H54 (cell line): ENCODE measurements around the gene HYDIN.

Source experiments
- DNase-seq: peaks from one replicate; pipeline ENCODE4 v3.0.0; 2011; ENCODE audit warnings: low spot score, mixed read lengths; ENCODE audit not compliant: insufficient read length
- FAIRE-seq: peaks from 3 replicates; lab custom pipeline; 2011; peaks lifted over from hg19 to GRCh38; lab: Jason Lieb, UNC
- POLR2A ChIP-seq: IDR thresholded peaks from 2 replicates; pipeline ENCODE4 v1.6.1; 2011; ENCODE audit warnings: low read depth, mild to moderate bottlenecking, low read length

HYDIN gene

GRCh38 chr16:70764632-70765031 lies 465.9 kb downstream of the HYDIN start:
- TF ChIP-seq POLR2A: no peak

GRCh38 chr16:70760221-70760620 lies 470.3 kb downstream of the HYDIN start:
- TF ChIP-seq POLR2A: no peak
- DNase-seq: no peak
- FAIRE-seq: no peak

More at GRCh38 chr16:70764632-70765031, 465.9 kb downstream of the HYDIN start:
- DNase-seq (no peak), FAIRE-seq (no peak)

- no peak for TF ChIP-seq POLR2A
- DNase-seq (no peak), FAIRE-seq (no peak)
Observed at GRCh38 chr16:70759666-70760065, 470.9 kb downstream of the HYDIN start.

GRCh38 chr16:70758786-70759185 lies 471.7 kb downstream of the HYDIN start:
- FAIRE-seq (no peak), DNase-seq (no peak)
- TF ChIP-seq POLR2A: no peak
